ENCODE data around the gene LCOR.

The LCOR gene

GRCh38 chr10:96947036-96947435, 114.9 kb downstream of the LCOR start:
- no peak for DNase-seq

- no peak for DNase-seq
These were observed 117.1 kb downstream of the LCOR start for GRCh38 chr10:96949039-96949683.

- DNase-seq: no peak
These were observed 119.9 kb downstream of the LCOR start for GRCh38 chr10:96951954-96952353.

GRCh38 chr10:96955794-96956193, 123.7 kb downstream of the LCOR start:
- no peak for DNase-seq

- no peak for DNase-seq
These were observed 126.0 kb downstream of the LCOR start for GRCh38 chr10:96958071-96958470.

- DNase-seq: no peak
These were observed 127.6 kb downstream of the LCOR start for GRCh38 chr10:96959733-96960132.

GRCh38 chr10:96960872-96961271, 128.8 kb downstream of the LCOR start:
- DNase-seq: no peak

- no peak for DNase-seq
These were observed 132.0 kb downstream of the LCOR start for GRCh38 chr10:96964131-96964530.

- DNase-seq: no peak
These were observed 135.7 kb downstream of the LCOR start for GRCh38 chr10:96967847-96968246.

- DNase-seq: no peak
These were observed 136.8 kb downstream of the LCOR start for GRCh38 chr10:96968682-96969423.

GRCh38 chr10:96971324-96971723, 139.2 kb downstream of the LCOR start:
- no peak for DNase-seq

- no peak for DNase-seq
These were observed 140.2 kb downstream of the LCOR start for GRCh38 chr10:96972264-96972663.

- no peak for DNase-seq
These were observed 142.0 kb downstream of the LCOR start for GRCh38 chr10:96973809-96974747.

- no peak for DNase-seq
These were observed 143.0 kb downstream of the LCOR start for GRCh38 chr10:96975136-96975535.

GRCh38 chr10:96978621-96979154, 146.6 kb downstream of the LCOR start:
- no peak for DNase-seq

- no peak for DNase-seq
These were observed 150.2 kb downstream of the LCOR start for GRCh38 chr10:96982149-96982930.

GRCh38 chr10:96984541-96985131, 152.5 kb downstream of the LCOR start:
- no peak for DNase-seq

GRCh38 chr10:96986200-96986856, 154.2 kb downstream of the LCOR start:
- DNase-seq: no peak

GRCh38 chr10:96987141-96987841, 155.2 kb downstream of the LCOR start:
- DNase-seq: no peak

GRCh38 chr10:96987842-96988175, 155.7 kb downstream of the LCOR start:
- no peak for DNase-seq

GRCh38 chr10:96988426-96988825, 156.3 kb downstream of the LCOR start:
- no peak for DNase-seq
